HEK293 (cell line): ENCODE measurements around the gene FAM217A.

ENCODE experiments used
- CTCF ChIA-PET: fragments of 350-600 bp; formaldehyde crosslinking; extraction: SDS; loops from one replicate; lab custom pipeline; 2021; ENCODE audit warnings: antibody characterized with exemption; lab: Yijun Ruan, JAX
- POLR2A ChIA-PET: fragments of 300-600 bp; formaldehyde crosslinking; extraction: SDS; loops from one replicate; lab custom pipeline; 2020; ENCODE audit warnings: antibody characterized with exemption, inconsistent platforms; lab: Yijun Ruan, JAX
- H3K27ac ChIP-seq: fragments of 200-500 bp; sonication (Bioruptor generic); 2 replicates; pipeline ENCODE4 v1.5.1; 2014; ENCODE audit warnings: low read depth, low read length, control low read depth, inconsistent platforms; ENCODE audit errors: extremely low read depth
- H3K36me3 ChIP-seq, 2 experiments: fragments of 200-500 bp in 1 of 2; sonication (Bioruptor generic) in 1 of 2; 1 replicate in 1 of 2; 2 replicates in 1 of 2; pipeline ENCODE4 v1.5.1; 2014 to 2017; ENCODE audit warnings: inconsistent platforms in 2 of 2, low read length in 2 of 2; ENCODE audit not compliant: control insufficient read depth in 2 of 2, insufficient read depth in 1 of 2
- H3K4me1 ChIP-seq: fragments of 200-500 bp; sonication (Bioruptor generic); 2 replicates; pipeline ENCODE4 v1.5.1; 2014; ENCODE audit warnings: mild to moderate bottlenecking, low read length, inconsistent platforms; ENCODE audit not compliant: control insufficient read depth, insufficient read depth
- H3K4me3 ChIP-seq: 2 replicates; pipeline ENCODE4 v1.5.1; 2011; ENCODE audit warnings: low read depth, mild to moderate bottlenecking, control low read depth, low read length, moderate library complexity
- H3K9me3 ChIP-seq: fragments of 200-500 bp; sonication (Bioruptor generic); 2 replicates; pipeline ENCODE4 v1.5.1; 2014; ENCODE audit warnings: low read depth, low read length, inconsistent platforms; ENCODE audit not compliant: control insufficient read depth, insufficient read depth
- EGR2 ChIP-seq: fragments of 450-650 bp; formaldehyde crosslinking; IDR thresholded peaks from 2 replicates; pipeline ENCODE4 v1.5.1; 2016; ENCODE audit warnings: low read depth, missing biosample characterization, missing genetic modification characterization
- HOXA7 ChIP-seq: sonication (generic); formaldehyde crosslinking; IDR thresholded peaks from 2 replicates; pipeline ENCODE4 v1.8.1; 2022; ENCODE audit warnings: missing genetic modification reagents, borderline replicate concordance
- KLF1 ChIP-seq: fragments of 450-650 bp; formaldehyde crosslinking; IDR thresholded peaks from 2 replicates; pipeline ENCODE4 v1.5.1; 2016; ENCODE audit warnings: missing biosample characterization, missing genetic modification characterization
- KLF10 ChIP-seq: fragments of 450-650 bp; IDR thresholded peaks from 2 replicates; pipeline ENCODE4 v1.5.1; 2018; ENCODE audit warnings: missing biosample characterization, mild to moderate bottlenecking, missing genetic modification characterization
- KLF9 ChIP-seq: fragments of 450-650 bp; formaldehyde crosslinking; IDR thresholded peaks from 2 replicates; pipeline ENCODE4 v1.5.1; 2016; ENCODE audit warnings: missing biosample characterization, missing genetic modification characterization, low read depth
- SALL2 ChIP-seq: fragments of 450-650 bp; formaldehyde crosslinking; IDR thresholded peaks from 2 replicates; pipeline ENCODE4 v1.5.0; 2017; ENCODE audit warnings: missing biosample characterization, mild to moderate bottlenecking, missing genetic modification characterization, borderline replicate concordance
- ZBTB7A ChIP-seq: fragments of 450-650 bp; formaldehyde crosslinking; IDR thresholded peaks from 2 replicates; pipeline ENCODE4 v1.5.1; 2016; ENCODE audit warnings: low read depth, missing biosample characterization, missing genetic modification characterization
- ZEB2 ChIP-seq: fragments of 450-650 bp; formaldehyde crosslinking; IDR thresholded peaks from 2 replicates; pipeline ENCODE4 v1.5.1; 2016; ENCODE audit warnings: missing biosample characterization, missing genetic modification characterization
- ZFP37 ChIP-seq: fragments of 450-650 bp; formaldehyde crosslinking; IDR thresholded peaks from 2 replicates; pipeline ENCODE4 v1.5.1; 2016; ENCODE audit warnings: missing biosample characterization, missing genetic modification characterization
- ZFP41 ChIP-seq: fragments of 450-650 bp; formaldehyde crosslinking; IDR thresholded peaks from 2 replicates; pipeline ENCODE4 v1.5.1; 2016; ENCODE audit warnings: missing biosample characterization, missing genetic modification characterization, borderline replicate concordance
- ZNF138 ChIP-seq: fragments of 450-650 bp; formaldehyde crosslinking; IDR thresholded peaks from 2 replicates; pipeline ENCODE4 v1.5.1; 2016; ENCODE audit warnings: missing biosample characterization, missing genetic modification characterization, borderline replicate concordance
- ZNF19 ChIP-seq: fragments of 450-650 bp; formaldehyde crosslinking; IDR thresholded peaks from 2 replicates; pipeline ENCODE4; 2016; ENCODE audit warnings: missing biosample characterization, missing genetic modification characterization, low read depth
- ZNF394 ChIP-seq: fragments of 450-650 bp; formaldehyde crosslinking; IDR thresholded peaks from 2 replicates; pipeline ENCODE4 v1.5.1; 2016; ENCODE audit warnings: missing biosample characterization, missing genetic modification characterization, mild to moderate bottlenecking, moderate library complexity, borderline replicate concordance
- ZNF404 ChIP-seq: fragments of 450-650 bp; formaldehyde crosslinking; IDR thresholded peaks from 2 replicates; pipeline ENCODE4 v1.5.1; 2017; ENCODE audit warnings: missing biosample characterization, missing genetic modification characterization
- ZNF558 ChIP-seq: fragments of 450-650 bp; formaldehyde crosslinking; IDR thresholded peaks from 2 replicates; pipeline ENCODE4 v1.5.1; 2016; ENCODE audit warnings: missing biosample characterization, missing genetic modification characterization
- ZNF571 ChIP-seq: fragments of 450-650 bp; formaldehyde crosslinking; IDR thresholded peaks from 2 replicates; pipeline ENCODE4 v1.5.0; 2017; ENCODE audit warnings: missing biosample characterization, missing genetic modification characterization
- ZNF621 ChIP-seq: fragments of 450-650 bp; formaldehyde crosslinking; IDR thresholded peaks from 2 replicates; pipeline ENCODE4 v1.5.1; 2017; ENCODE audit warnings: missing biosample characterization, missing genetic modification characterization
- ZNF677 ChIP-seq: fragments of 450-650 bp; IDR thresholded peaks from 2 replicates; pipeline ENCODE4 v1.5.0; 2018; ENCODE audit warnings: missing biosample characterization, mild to moderate bottlenecking, missing genetic modification characterization, moderate library complexity
- ZNF768 ChIP-seq: fragments of 450-650 bp; formaldehyde crosslinking; IDR thresholded peaks from 2 replicates; pipeline ENCODE4 v1.5.1; 2018; ENCODE audit warnings: missing biosample characterization, mild to moderate bottlenecking, missing genetic modification characterization
- ZNF843 ChIP-seq: fragments of 450-650 bp; formaldehyde crosslinking; IDR thresholded peaks from 2 replicates; pipeline ENCODE4 v1.5.1; 2016; ENCODE audit warnings: missing biosample characterization, missing genetic modification characterization
- TF ChIP-seq, protein P1 (sequence below): fragments of 450-650 bp; formaldehyde crosslinking; optimal IDR thresholded peaks from 2 replicates; pipeline ENCODE3; 2016; ENCODE audit warnings: missing biosample characterization, mild to moderate bottlenecking, missing genetic modification characterization
- TF ChIP-seq, protein P2 (sequence below): fragments of 450-650 bp; formaldehyde crosslinking; IDR thresholded peaks from 2 replicates; pipeline ENCODE4 v1.5.1; 2016; ENCODE audit warnings: missing biosample characterization, missing genetic modification characterization

FAM217A gene

DNA sequence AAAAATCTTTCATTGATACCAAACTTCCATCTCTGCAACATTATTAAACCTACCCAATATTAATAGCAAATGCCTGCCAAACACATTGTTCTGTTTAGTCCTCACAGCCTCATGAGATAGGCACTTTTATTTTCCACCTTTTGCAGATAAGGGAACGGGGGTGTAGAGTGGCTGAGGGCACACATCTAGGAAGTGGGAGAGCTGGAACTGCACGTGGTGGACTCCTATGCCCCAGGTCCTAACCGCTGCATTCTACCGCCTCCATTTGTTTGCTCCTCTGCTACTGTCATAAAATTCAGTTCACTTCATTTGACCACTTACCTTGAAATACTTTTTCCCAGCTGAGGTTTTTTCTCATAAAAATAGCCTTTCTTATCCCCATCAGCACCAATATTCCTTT is 7.6 kb downstream of the FAM217A start:
- Histone ChIP-seq H3K9me3 (no peaks in the 10 kb centered on the region), H3K4me1 (no peaks in the 10 kb centered on the region), H3K36me3 (no peaks in the 10 kb centered on the region), H3K27ac (no peak overlapping the region), H3K4me3 (no peak overlapping the region)
- ChIA-PET CTCF (interaction anchor here (0.7 kb wide), 1 partner anchor 22 kb away, joined by 3 read pairs; no protein-coding TSS in a partner anchor), POLR2A (no interaction called here)
- 0 out of 2 replicates have a peak, but pooled peaks have one; percentile 12 for TF ChIP-seq EGR2
- TF ChIP-seq, protein P1, sequence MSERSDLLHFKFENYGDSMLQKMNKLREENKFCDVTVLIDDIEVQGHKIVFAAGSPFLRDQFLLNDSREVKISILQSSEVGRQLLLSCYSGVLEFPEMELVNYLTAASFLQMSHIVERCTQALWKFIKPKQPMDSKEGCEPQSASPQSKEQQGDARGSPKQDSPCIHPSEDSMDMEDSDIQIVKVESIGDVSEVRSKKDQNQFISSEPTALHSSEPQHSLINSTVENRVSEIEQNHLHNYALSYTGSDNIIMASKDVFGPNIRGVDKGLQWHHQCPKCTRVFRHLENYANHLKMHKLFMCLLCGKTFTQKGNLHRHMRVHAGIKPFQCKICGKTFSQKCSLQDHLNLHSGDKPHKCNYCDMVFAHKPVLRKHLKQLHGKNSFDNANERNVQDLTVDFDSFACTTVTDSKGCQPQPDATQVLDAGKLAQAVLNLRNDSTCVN (tag by site-specific recombination): no peak

DNA sequence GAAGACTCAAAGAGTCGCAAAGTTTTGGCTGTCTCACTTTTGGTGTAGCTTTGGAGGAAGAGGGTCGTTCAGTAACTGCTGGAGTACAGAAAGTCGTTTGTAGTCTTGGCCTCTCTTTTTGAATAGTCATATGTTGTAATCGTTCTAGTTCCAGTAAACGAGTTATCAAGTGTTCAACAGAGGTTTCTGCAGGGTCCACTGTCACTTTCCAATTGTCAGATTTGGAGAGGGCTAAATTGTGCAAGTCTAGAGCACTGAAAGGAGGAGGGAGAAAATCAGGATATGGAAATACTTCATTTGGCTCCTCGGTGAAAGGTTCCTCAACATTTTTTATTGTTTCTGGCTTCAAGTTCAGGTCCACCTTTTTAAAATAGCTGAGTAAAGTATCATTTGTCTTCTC is 9.7 kb downstream of the FAM217A start:
- no peak for TF ChIP-seq KLF10 (tag by site-specific recombination)
- TF ChIP-seq ZNF768 (tag by site-specific recombination): no peak
- TF ChIP-seq HOXA7 (CRISPR knock-in tag): no peak
- no peak for TF ChIP-seq ZBTB7A (tag by site-specific recombination)
- TF ChIP-seq ZEB2: no peak
- TF ChIP-seq KLF9 (tag by site-specific recombination): no peak
- TF ChIP-seq ZNF138 (tag by site-specific recombination): no peak
- TF ChIP-seq, protein P2, sequence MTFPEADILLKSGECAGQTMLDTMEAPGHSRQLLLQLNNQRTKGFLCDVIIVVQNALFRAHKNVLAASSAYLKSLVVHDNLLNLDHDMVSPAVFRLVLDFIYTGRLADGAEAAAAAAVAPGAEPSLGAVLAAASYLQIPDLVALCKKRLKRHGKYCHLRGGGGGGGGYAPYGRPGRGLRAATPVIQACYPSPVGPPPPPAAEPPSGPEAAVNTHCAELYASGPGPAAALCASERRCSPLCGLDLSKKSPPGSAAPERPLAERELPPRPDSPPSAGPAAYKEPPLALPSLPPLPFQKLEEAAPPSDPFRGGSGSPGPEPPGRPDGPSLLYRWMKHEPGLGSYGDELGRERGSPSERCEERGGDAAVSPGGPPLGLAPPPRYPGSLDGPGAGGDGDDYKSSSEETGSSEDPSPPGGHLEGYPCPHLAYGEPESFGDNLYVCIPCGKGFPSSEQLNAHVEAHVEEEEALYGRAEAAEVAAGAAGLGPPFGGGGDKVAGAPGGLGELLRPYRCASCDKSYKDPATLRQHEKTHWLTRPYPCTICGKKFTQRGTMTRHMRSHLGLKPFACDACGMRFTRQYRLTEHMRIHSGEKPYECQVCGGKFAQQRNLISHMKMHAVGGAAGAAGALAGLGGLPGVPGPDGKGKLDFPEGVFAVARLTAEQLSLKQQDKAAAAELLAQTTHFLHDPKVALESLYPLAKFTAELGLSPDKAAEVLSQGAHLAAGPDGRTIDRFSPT (tag by site-specific recombination): no peak
- no peak for TF ChIP-seq ZNF19
- TF ChIP-seq ZFP37: no peak
- TF ChIP-seq ZNF558: no peak
- TF ChIP-seq KLF1 (tag by site-specific recombination): no peak
- TF ChIP-seq ZNF843 (tag by site-specific recombination): no peak
- no peak for TF ChIP-seq ZNF621 (tag by site-specific recombination)
- no peak for TF ChIP-seq SALL2 (tag by site-specific recombination)
- no peak for TF ChIP-seq ZNF394 (tag by site-specific recombination)
- no peak for TF ChIP-seq ZNF571
- TF ChIP-seq ZFP41 (tag by site-specific recombination): no peak
- no peak for TF ChIP-seq ZNF677
- no peak for TF ChIP-seq ZNF404 (tag by site-specific recombination)
- TF ChIP-seq, all 188 proteins: peak for 0
- H3K36me3 ChIP-seq: peaks cover 9 to 15% of the 10 kb centered on the region in 2 experiments
- H3K9me3 ChIP-seq: no peaks in the 10 kb centered on the region
- no peaks in the 10 kb centered on the region; the same call in 1 of the 2 replicates for H3K4me1 ChIP-seq
- no peak overlapping the region for H3K27ac ChIP-seq
- H3K4me3 ChIP-seq: no peak overlapping the region
- ChIA-PET POLR2A (no interaction called here), CTCF (no interaction called here)
